ENCODE results near the gene POLG. TPM values are rescaled to one million over a fixed set of nuclear protein-coding genes. Genes with fewer than 3 reads are reported as not detected.

The POLG gene
- total RNA-seq, 2 experiments from 2014 or later = 80.2 to 93.7 TPM

DNA sequence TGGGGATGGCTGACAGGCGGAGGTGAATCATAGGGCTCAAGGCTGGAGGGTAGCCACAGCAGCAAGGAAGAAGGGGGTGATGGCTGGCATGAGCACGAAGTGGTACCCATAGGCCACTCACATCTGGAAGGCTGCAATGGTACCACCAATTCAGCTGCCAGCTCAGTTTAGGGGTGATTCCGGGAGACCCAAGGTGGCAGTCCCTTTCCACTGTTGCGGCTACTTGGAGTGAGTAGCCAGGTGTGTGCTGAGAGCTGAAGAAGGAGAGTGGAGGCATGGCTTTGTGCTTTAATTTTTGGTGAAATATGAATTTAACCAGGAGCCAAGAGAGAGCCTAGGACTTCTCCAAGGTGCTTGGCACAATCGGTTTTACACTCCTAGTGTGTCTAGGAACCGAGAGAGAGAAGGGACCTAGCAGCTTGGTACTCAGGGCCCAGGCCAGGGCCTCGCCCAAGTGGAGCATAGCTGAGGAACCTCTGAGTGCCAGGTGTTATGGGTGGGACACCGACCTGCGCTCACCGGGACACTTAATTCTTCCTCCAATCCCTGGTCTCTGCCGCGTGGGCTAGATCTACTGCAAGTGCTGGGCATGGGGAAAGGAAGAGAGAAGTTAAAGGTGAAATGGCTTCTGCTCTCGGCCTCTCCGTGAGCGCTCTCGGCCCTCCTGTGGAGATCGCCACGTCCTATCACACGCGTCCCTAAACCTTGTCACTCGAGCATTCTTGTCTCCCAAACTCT lies 32.2 kb upstream of the POLG start:
- H2AFZ ChIP-seq (ENCODE audit: low read length) = no peak overlapping the region
- no peak for TF ChIP-seq EZH2phosphoT487 (IDR thresholded peaks at IDR 0.05; ENCODE audit: borderline replicate concordance, low read depth, low read length)
- H3K36me3 ChIP-seq (ENCODE audit: insufficient read depth, low read length) = no peaks in the 10 kb centered on the region
- no peak overlapping the region for H3K4me2 ChIP-seq (ENCODE audit: low read length)
- BruUV-seq (replicated peaks) = no TSS peak
- H3K4me3 ChIP-seq (ENCODE audit: low read depth, low read length, poor library complexity, severe bottlenecking) = no peak overlapping the region
- H4K20me1 ChIP-seq (ENCODE audit: insufficient read depth, low read length) = no peaks in the 10 kb centered on the region
- no peak for DNase-seq (ENCODE audit: low spot score)
- H3K4me1 ChIP-seq (ENCODE audit: insufficient read depth, low read length, poor library complexity, severe bottlenecking) = no peaks in the 10 kb centered on the region
- H3K9me3 ChIP-seq (ENCODE audit: low read length) = no peaks in the 10 kb centered on the region
- intact Hi-C loops (cut with micrococcal nuclease; ENCODE audit: unreplicated experiment) = no loop called here
- H3K79me2 ChIP-seq (ENCODE audit: insufficient read depth, low read depth, low read length) = no peaks in the 10 kb centered on the region
- ChIA-PET CTCF (ENCODE audit: unreplicated experiment) (no interaction called here), POLR2A (no interaction called here)
- no peak overlapping the region for H3K27ac ChIP-seq (ENCODE audit: low read depth, low read length, poor library complexity, severe bottlenecking)
- H3K9me2 ChIP-seq (ENCODE audit: insufficient read depth, low read length) = no peaks in the 10 kb centered on the region

DNA sequence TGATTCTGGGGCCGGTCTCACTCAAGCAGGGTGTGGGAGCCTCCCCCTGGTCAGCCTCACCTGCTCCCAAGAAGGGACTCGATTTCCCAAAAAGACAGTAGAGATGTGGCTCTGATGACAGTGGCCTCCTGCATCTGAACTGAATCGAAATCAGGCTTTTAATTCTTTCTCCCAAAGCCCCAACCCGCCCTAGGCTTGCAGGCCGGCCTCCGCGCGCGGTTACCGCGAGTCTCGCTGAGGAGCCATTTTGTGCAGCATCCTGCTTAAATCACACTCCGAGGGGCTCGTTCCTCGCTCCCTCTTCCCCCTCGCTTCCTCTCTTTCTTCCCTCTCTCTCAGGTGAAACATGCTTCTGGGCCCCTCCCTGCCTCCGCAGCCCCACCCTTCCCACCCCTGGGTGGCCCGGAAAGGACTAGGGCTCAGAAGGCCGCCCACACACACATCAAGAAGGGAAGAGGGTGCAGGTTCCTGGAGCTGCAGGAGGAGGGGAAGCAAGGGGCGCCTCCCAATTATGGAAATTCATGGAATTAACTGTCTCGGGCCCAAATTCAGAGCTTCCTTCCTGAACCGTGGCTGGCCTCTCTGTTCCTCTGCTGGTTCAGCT lies 30.9 kb upstream of the POLG start:
- POLR2A ChIA-PET = no interaction called here
- TF ChIP-seq, protein P1, sequence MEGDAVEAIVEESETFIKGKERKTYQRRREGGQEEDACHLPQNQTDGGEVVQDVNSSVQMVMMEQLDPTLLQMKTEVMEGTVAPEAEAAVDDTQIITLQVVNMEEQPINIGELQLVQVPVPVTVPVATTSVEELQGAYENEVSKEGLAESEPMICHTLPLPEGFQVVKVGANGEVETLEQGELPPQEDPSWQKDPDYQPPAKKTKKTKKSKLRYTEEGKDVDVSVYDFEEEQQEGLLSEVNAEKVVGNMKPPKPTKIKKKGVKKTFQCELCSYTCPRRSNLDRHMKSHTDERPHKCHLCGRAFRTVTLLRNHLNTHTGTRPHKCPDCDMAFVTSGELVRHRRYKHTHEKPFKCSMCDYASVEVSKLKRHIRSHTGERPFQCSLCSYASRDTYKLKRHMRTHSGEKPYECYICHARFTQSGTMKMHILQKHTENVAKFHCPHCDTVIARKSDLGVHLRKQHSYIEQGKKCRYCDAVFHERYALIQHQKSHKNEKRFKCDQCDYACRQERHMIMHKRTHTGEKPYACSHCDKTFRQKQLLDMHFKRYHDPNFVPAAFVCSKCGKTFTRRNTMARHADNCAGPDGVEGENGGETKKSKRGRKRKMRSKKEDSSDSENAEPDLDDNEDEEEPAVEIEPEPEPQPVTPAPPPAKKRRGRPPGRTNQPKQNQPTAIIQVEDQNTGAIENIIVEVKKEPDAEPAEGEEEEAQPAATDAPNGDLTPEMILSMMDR (conservative IDR thresholded peaks at IDR 0.05; ENCODE audit: low read length) = no peak
- no peak for TF ChIP-seq EZH2phosphoT487 (IDR thresholded peaks at IDR 0.05; ENCODE audit: borderline replicate concordance, low read depth, low read length)
- DNase-seq (ENCODE audit: low spot score) = no peak

DNA sequence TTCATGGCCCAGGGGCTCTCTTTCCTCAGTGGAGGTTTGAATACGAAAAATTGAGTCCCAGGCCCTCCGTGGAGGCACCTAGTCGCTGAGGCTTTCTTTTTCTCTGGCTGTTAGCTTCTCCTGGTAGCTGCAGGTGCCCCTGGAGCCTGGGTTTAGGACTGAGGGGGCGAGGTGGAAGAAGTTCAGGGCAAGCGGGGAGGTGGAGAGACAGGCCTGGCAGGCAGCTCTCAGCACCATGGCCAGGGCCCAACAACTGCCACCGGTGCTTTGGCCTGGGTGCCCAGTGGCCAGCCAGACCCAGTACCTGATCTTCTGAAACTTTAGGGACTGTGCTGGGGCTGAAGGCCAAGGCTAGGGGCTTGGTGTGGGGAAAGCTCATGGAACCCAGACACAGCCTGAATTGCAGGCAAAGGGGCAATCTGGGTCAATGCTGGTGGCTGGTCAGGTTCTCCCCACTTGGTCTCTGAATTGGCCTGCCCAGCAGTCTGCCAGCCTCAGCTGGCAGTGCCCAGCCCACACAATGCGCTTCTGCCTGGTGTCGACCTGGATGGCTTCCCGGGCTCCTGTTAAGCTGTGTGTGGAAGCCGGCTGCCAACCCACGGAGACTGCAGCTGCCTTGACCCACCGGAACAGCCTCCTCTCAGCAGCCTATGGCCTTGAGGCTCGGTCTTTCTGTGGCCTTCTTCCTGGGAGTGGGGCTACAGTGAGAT lies 30.3 kb upstream of the POLG start:
- Histone ChIP-seq H3K79me2 (ENCODE audit: insufficient read depth, low read depth, low read length) (no peaks in the 10 kb centered on the region), H3K27ac (ENCODE audit: low read depth, low read length, poor library complexity, severe bottlenecking) (no peak overlapping the region), H3K9me3 (ENCODE audit: low read length) (no peaks in the 10 kb centered on the region), H3K9me2 (ENCODE audit: insufficient read depth, low read length) (no peaks in the 10 kb centered on the region), H3K4me3 (ENCODE audit: low read depth, low read length, poor library complexity, severe bottlenecking) (no peak overlapping the region), H3K36me3 (ENCODE audit: insufficient read depth, low read length) (no peaks in the 10 kb centered on the region), H3K4me2 (ENCODE audit: low read length) (no peak overlapping the region), H3K4me1 (ENCODE audit: insufficient read depth, low read length, poor library complexity, severe bottlenecking) (no peaks in the 10 kb centered on the region), H2AFZ (ENCODE audit: low read length) (no peak overlapping the region), H4K20me1 (ENCODE audit: insufficient read depth, low read length) (no peaks in the 10 kb centered on the region)
- ChIA-PET CTCF (ENCODE audit: unreplicated experiment) (interaction anchor here (0.6 kb wide), 1 partner anchor 108 kb away, joined by 4 read pairs; no protein-coding TSS in a partner anchor), POLR2A (no interaction called here)
- DNase-seq (ENCODE audit: low spot score) = no peak
- TF ChIP-seq, protein P1 (conservative IDR thresholded peaks at IDR 0.05; ENCODE audit: low read length) = no peak
- TF ChIP-seq EZH2phosphoT487 (IDR thresholded peaks at IDR 0.05; ENCODE audit: borderline replicate concordance, low read depth, low read length) = no peak
- no TSS peak for BruUV-seq (replicated peaks)
- intact Hi-C loops (cut with micrococcal nuclease; ENCODE audit: unreplicated experiment) = no loop called here

More for the DNA sequence above, 30.9 kb upstream of the POLG start:
- no peak overlapping the region for H3K4me3 ChIP-seq (ENCODE audit: low read depth, low read length, poor library complexity, severe bottlenecking)
- no peak overlapping the region for H3K27ac ChIP-seq (ENCODE audit: low read depth, low read length, poor library complexity, severe bottlenecking)
- H3K79me2 ChIP-seq (ENCODE audit: insufficient read depth, low read depth, low read length) = no peaks in the 10 kb centered on the region
- no peaks in the 10 kb centered on the region for H3K9me3 ChIP-seq (ENCODE audit: low read length)
- no peaks in the 10 kb centered on the region for H3K9me2 ChIP-seq (ENCODE audit: insufficient read depth, low read length)
- BruUV-seq (replicated peaks) = no TSS peak
- no peak overlapping the region for H2AFZ ChIP-seq (ENCODE audit: low read length)
- H3K36me3 ChIP-seq (ENCODE audit: insufficient read depth, low read length) = no peaks in the 10 kb centered on the region
- no peaks in the 10 kb centered on the region for H4K20me1 ChIP-seq (ENCODE audit: insufficient read depth, low read length)
- CTCF ChIA-PET (ENCODE audit: unreplicated experiment) = no interaction called here
- H3K4me2 ChIP-seq (ENCODE audit: low read length) = no peak overlapping the region
- intact Hi-C loops (cut with micrococcal nuclease; ENCODE audit: unreplicated experiment) = no loop called here
- no peaks in the 10 kb centered on the region for H3K4me1 ChIP-seq (ENCODE audit: insufficient read depth, low read length, poor library complexity, severe bottlenecking)

All from OCI-LY7 (cell line).